ENCODE measurements around the gene PSMG1. TPM values are rescaled to one million over a fixed set of nuclear protein-coding genes. Genes with fewer than 3 reads are reported as not detected.

PSMG1 gene
- total and polyA plus RNA-seq, 7 experiments from 2014 or later = 9.8 to 62.5 (median 17.1) TPM

- Mint-ChIP-seq H3K36me3 (peaks cover 0 to 11% (median 0%) of the 10 kb centered on the region in 5 donors), H3K4me3 (peak overlapping the region in 9 of 10 donors; percentile 5 to 100 (median 97)), H3K27me3 (no peaks in the 10 kb centered on the region), H3K27ac (peak overlapping the region in 7 of 9 donors; percentile 45 to 95 (median 91)), H3K9me3 (peaks cover 0 to 2% (median 0%) of the 10 kb centered on the region in 11 donors), H3K4me1 (peaks cover 28 to 68% (median 48%) of the 10 kb centered on the region in 7 donors)
- ChIA-PET POLR2A (interaction anchor here (0.6 kb wide), 1 partner anchor 14 kb away, joined by 3 read pairs; no protein-coding TSS in a partner anchor), CTCF (no interaction called here)
- Histone ChIP-seq H3K27me3 (ENCODE audit: control insufficient read depth in 2 of 2, insufficient read depth in 2 of 2, low read length in 2 of 2) (no peaks in the 10 kb centered on the region), H3K4me1 (ENCODE audit: control insufficient read depth in 2 of 2, insufficient read depth in 2 of 2, low read length in 2 of 2) (peaks cover 9% of the 10 kb centered on the region in 2 donors), H3K27ac (ENCODE audit: low read depth, low read length) (peak overlapping the region; percentile 93), H3K4me3 (ENCODE audit: low read length) (no peak overlapping the region), H3K36me3 (ENCODE audit: control insufficient read depth in 2 of 3, insufficient read depth in 3 of 3, low read length in 3 of 3) (peaks cover 0 to 11% (median 0%) of the 10 kb centered on the region in 3 experiments), H3K9me3 (ENCODE audit: control insufficient read depth in 2 of 3, low read length in 3 of 3) (no peaks in the 10 kb centered on the region)
- DNase-seq (no peak), ATAC-seq (no peak)
- intact Hi-C loops (cut with micrococcal nuclease) = loop anchor here (2.0 to 10.0 kb wide), 4 partner anchors 14 to 1920 kb away; partner anchors contain the start of genes DYRK1A (in 1 of the 2) and VPS26C (in 1 of the 2)
These were observed 1.9 kb upstream of the PSMG1 start for GRCh38 chr21:39185157-39185556.

GRCh38 chr21:39184050-39184980 is 1.1 kb upstream of the PSMG1 start:
- ChIA-PET POLR2A (interaction anchor here (0.6 to 1.8 kb wide), 8 partner anchors 13 to 1620 kb away, joined by 3 to 15 read pairs (median 6); partner anchors contain the start of genes BRWD1 and HMGN1), CTCF (no interaction called here)
- Mint-ChIP-seq H3K4me3 (peak overlapping the region; percentile 92 to 100 (median 97)), H3K9me3 (peaks cover 0 to 2% (median 0%) of the 10 kb centered on the region in 11 donors), H3K27ac (peak overlapping the region; percentile 88 to 98 (median 95)), H3K4me1 (peaks cover 28 to 76% (median 52%) of the 10 kb centered on the region in 7 donors), H3K27me3 (no peaks in the 10 kb centered on the region), H3K36me3 (peaks cover 0 to 16% (median 8%) of the 10 kb centered on the region in 5 donors)
- Histone ChIP-seq H3K27me3 (ENCODE audit: control insufficient read depth in 2 of 2, insufficient read depth in 2 of 2, low read length in 2 of 2) (no peaks in the 10 kb centered on the region), H3K4me3 (ENCODE audit: low read length) (peak overlapping the region; percentile 86), H3K4me1 (ENCODE audit: control insufficient read depth in 2 of 2, insufficient read depth in 2 of 2, low read length in 2 of 2) (peaks cover 9% of the 10 kb centered on the region in 2 donors), H3K27ac (ENCODE audit: low read depth, low read length) (peak overlapping the region; percentile 93), H3K9me3 (ENCODE audit: control insufficient read depth in 2 of 3, low read length in 3 of 3) (no peaks in the 10 kb centered on the region), H3K36me3 (ENCODE audit: control insufficient read depth in 2 of 3, insufficient read depth in 3 of 3, low read length in 3 of 3) (peaks cover 0 to 11% (median 0%) of the 10 kb centered on the region in 3 experiments)
- DNase-seq = peak in 5 of 9 donors; percentile 5 to 16 (median 9)
- no peak for ATAC-seq
- intact Hi-C loops (cut with micrococcal nuclease) = loop anchor here (2.0 to 10.0 kb wide), 7 partner anchors 14 to 1920 kb away; partner anchors contain the start of genes DYRK1A (in 2 of the 2) and VPS26C (in 2 of the 2)

DNA sequence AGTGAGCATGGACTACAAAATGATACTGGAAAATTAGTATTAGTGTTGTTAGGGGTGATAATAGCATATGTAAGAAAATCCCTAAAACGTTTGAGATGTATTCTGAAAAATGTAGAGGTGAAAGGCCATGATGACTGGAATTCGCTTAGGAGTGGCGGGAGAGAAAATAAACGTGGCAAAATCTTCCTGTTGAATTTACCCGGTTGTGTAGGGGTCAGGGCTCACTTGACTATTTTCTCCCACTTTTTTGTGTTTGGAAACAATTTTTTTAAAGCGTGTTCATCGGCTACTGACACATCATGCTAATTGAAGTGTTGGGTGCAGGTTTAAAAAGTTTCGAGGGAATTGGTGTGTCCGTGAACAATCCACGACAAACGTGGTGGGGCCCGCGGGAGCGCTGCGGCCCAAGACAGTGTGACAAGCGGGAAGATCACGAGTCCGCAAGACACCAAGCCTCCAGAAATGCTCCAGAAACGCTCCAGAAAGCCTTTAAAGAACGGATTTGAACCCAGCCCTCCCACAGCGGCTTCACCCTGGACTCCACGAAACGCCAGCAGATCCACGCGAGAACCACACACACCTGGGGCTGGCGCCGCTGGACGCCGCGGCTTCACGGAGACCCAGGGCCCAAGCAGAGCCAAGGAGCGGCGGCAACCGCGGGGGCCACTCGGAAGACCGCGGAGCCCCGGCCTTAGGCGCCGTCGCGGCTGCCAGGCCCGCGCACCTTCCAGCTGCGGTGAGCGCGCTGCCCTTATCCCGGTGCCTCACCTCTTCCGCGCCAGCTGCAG is 573 bp downstream of the PSMG1 start:
- intact Hi-C loops (cut with micrococcal nuclease) = loop anchor here (1.0 to 10.0 kb wide), 15 partner anchors 40 to 1918 kb away; partner anchors contain the start of genes DYRK1A (in 2 of the 2), ETS2 (in 2 of the 2), HMGN1 (in 2 of the 2) and LCA5L (in 2 of the 2)
- no peaks in the 10 kb centered on the region for H3K9me3 ChIP-seq (ENCODE audit: control insufficient read depth in 2 of 3, low read length in 3 of 3)
- CTCF ChIA-PET = interaction anchor here (0.7 to 1.2 kb wide), 2 partner anchors 12 to 414 kb away, joined by 3 to 4 read pairs; no protein-coding TSS in a partner anchor
- Mint-ChIP-seq H3K9me3 (peaks cover 0 to 2% (median 0%) of the 10 kb centered on the region in 11 donors), H3K27ac (peak overlapping the region; percentile 88 to 98 (median 94)), H3K27me3 (no peaks in the 10 kb centered on the region), H3K36me3 (peaks cover 0 to 22% (median 16%) of the 10 kb centered on the region in 5 donors), H3K4me1 (peaks cover 31 to 71% (median 50%) of the 10 kb centered on the region in 7 donors), H3K4me3 (peak overlapping the region; percentile 92 to 100 (median 97))
- peak; percentile 62 for ATAC-seq
- no peaks in the 10 kb centered on the region for H3K27me3 ChIP-seq (ENCODE audit: control insufficient read depth in 2 of 2, insufficient read depth in 2 of 2, low read length in 2 of 2)
- peak overlapping the region; percentile 86 for H3K4me3 ChIP-seq (ENCODE audit: low read length)
- no peak for DNase-seq
- POLR2A ChIA-PET = interaction anchor here (0.7 to 1.8 kb wide), 10 partner anchors 9 to 1619 kb away, joined by 3 to 15 read pairs (median 4); partner anchors contain the start of genes BRWD1 and HMGN1
- H3K4me1 ChIP-seq (ENCODE audit: control insufficient read depth in 2 of 2, insufficient read depth in 2 of 2, low read length in 2 of 2) = peaks cover 9% of the 10 kb centered on the region in 2 donors
- H3K27ac ChIP-seq (ENCODE audit: low read depth, low read length) = peak overlapping the region; percentile 93
- peaks cover 0 to 11% (median 0%) of the 10 kb centered on the region in 3 experiments for H3K36me3 ChIP-seq (ENCODE audit: control insufficient read depth in 2 of 3, insufficient read depth in 3 of 3, low read length in 3 of 3)

- no peak for ATAC-seq
- H3K27ac Mint-ChIP-seq = peak overlapping the region; percentile 88 to 98 (median 91)
- Histone ChIP-seq H3K4me1 (ENCODE audit: control insufficient read depth in 2 of 2, insufficient read depth in 2 of 2, low read length in 2 of 2) (peaks cover 9% of the 10 kb centered on the region in 2 donors), H3K27ac (ENCODE audit: low read depth, low read length) (peak overlapping the region; percentile 93), H3K9me3 (ENCODE audit: control insufficient read depth in 2 of 3, low read length in 3 of 3) (no peaks in the 10 kb centered on the region), H3K4me3 (ENCODE audit: low read length) (peak overlapping the region; percentile 86), H3K36me3 (ENCODE audit: control insufficient read depth in 2 of 3, insufficient read depth in 3 of 3, low read length in 3 of 3) (peaks cover 3 to 11% (median 4%) of the 10 kb centered on the region in 3 experiments), H3K27me3 (ENCODE audit: control insufficient read depth in 2 of 2, insufficient read depth in 2 of 2, low read length in 2 of 2) (no peaks in the 10 kb centered on the region)
- peaks cover 0 to 2% (median 0%) of the 10 kb centered on the region in 11 donors for H3K9me3 Mint-ChIP-seq
- DNase-seq = no peak
- intact Hi-C loops (cut with micrococcal nuclease) = loop anchor here (2.0 to 10.0 kb wide), 8 partner anchors 40 to 1917 kb away; partner anchors contain the start of genes DYRK1A (in 2 of the 2), VPS26C (in 2 of the 2) and LCA5L (in 1 of the 2)
- H3K36me3 Mint-ChIP-seq = peaks cover 0 to 22% (median 16%) of the 10 kb centered on the region in 5 donors
- no peaks in the 10 kb centered on the region for H3K27me3 Mint-ChIP-seq
- H3K4me1 Mint-ChIP-seq = peaks cover 31 to 66% (median 47%) of the 10 kb centered on the region in 7 donors
- CTCF ChIA-PET = no interaction called here
- POLR2A ChIA-PET = no interaction called here
- H3K4me3 Mint-ChIP-seq = peak overlapping the region; percentile 92 to 100 (median 97)
These were observed 1.2 kb downstream of the PSMG1 start for GRCh38 chr21:39182016-39182415.

DNA sequence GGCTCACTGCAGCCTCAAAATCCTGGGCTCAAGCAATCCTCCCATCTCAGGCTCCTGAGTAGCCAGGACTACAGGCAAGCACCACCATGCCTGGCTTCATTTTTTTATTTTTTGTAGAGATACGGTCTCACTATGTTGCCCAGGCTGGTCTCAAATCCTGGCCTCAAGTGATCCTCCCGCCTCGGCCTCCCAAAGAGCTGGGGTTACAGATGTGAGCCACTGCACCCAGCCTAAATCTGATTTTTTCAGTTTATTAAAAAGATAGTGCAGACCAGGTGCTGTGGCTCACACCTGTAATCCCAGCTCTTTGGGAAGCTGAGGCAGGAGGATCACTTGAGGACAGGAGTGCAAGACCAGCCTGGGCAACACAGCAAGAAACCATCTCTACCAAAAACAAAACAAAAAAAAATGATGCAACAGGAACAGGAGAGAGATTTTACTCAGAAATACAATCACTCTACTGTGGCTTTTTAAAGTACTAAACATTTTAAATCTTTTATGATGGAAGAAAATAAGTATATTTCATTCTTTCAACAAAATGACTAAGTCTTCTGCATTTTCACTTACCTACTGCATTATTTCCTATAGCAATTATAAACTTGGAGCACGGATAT is 1.9 kb downstream of the PSMG1 start:
- DNase-seq (no peak), ATAC-seq (no peak)
- ChIA-PET POLR2A (no interaction called here), CTCF (interaction anchor here (0.9 to 1.3 kb wide), 2 partner anchors 204 to 206 kb away, joined by 3 read pairs; no protein-coding TSS in a partner anchor)
- Mint-ChIP-seq H3K4me3 (peak overlapping the region; percentile 22 to 100 (median 97)), H3K9me3 (peaks cover 0 to 2% (median 0%) of the 10 kb centered on the region in 11 donors), H3K27me3 (no peaks in the 10 kb centered on the region), H3K27ac (peak overlapping the region in 2 of 9 donors; percentile 88 to 98), H3K36me3 (peaks cover 0 to 22% (median 16%) of the 10 kb centered on the region in 5 donors), H3K4me1 (peaks cover 31 to 59% (median 41%) of the 10 kb centered on the region in 7 donors)
- Histone ChIP-seq H3K27ac (ENCODE audit: low read depth, low read length) (no peak overlapping the region), H3K27me3 (ENCODE audit: control insufficient read depth in 2 of 2, insufficient read depth in 2 of 2, low read length in 2 of 2) (no peaks in the 10 kb centered on the region), H3K9me3 (ENCODE audit: control insufficient read depth in 2 of 3, low read length in 3 of 3) (no peaks in the 10 kb centered on the region), H3K4me1 (ENCODE audit: control insufficient read depth in 2 of 2, insufficient read depth in 2 of 2, low read length in 2 of 2) (peaks cover 9% of the 10 kb centered on the region in 2 donors), H3K36me3 (ENCODE audit: control insufficient read depth in 2 of 3, insufficient read depth in 3 of 3, low read length in 3 of 3) (peaks cover 4 to 12% (median 4%) of the 10 kb centered on the region in 3 experiments), H3K4me3 (ENCODE audit: low read length) (no peak overlapping the region)
- intact Hi-C loops (cut with micrococcal nuclease) = loop anchor here (5.0 to 10.0 kb wide), 5 partner anchors 41 to 1917 kb away; partner anchors contain the start of genes DYRK1A (in 2 of the 2) and VPS26C (in 2 of the 2)

Measured in naive thymus-derived CD4-positive, alpha-beta T cell (primary cell).